ENCODE results near the gene MAG. TPM values are rescaled to one million over a fixed set of nuclear protein-coding genes. Genes with fewer than 3 reads are reported as not detected.

Gene MAG
- total and polyA plus RNA-seq, 9 of the 15 experiments (the other 6 are each of a cell fraction or from before 2014, with no cell fraction given): 0.11 to 10.0 (median 1.6) TPM

GRCh38 chr19:35355791-35356460, 64.0 kb downstream of the MAG start:
- FAIRE-seq (no peak), ATAC-seq (peak; percentile 42; the same call in 1 of the 3 replicates), DNase-seq (ENCODE audit: extremely low read depth in 1 of 4, low spot score in 3 of 4) (peak in 2 of 4 experiments; percentile 22 to 42)
- TF ChIP-seq CTCF (IDR thresholded peaks at IDR 0.05 in 2 of 3, conservative IDR thresholded peaks at IDR 0.05 in 1 of 3; ENCODE audit: insufficient read depth in 2 of 3, low read depth in 1 of 3, low read length in 3 of 3) (peak in 2 of 3 experiments; percentile 29 to 38; a peak in 3 of 6 replicates), ZNF609 (CRISPR knock-in tag; IDR thresholded peaks at IDR 0.05; ENCODE audit: borderline replicate concordance) (no peak)
- intact Hi-C loops (cut with micrococcal nuclease): no loop called here
- no peaks in the 10 kb centered on the region for H3K79me2 ChIP-seq (ENCODE audit: control insufficient read depth, insufficient read depth, low read length)
- peaks cover 5 to 21% of the 10 kb centered on the region in 2 experiments; a peak in 4 of 5 replicates for H3K4me1 ChIP-seq (replicated peaks in 1 of 2; ENCODE audit: control insufficient read depth in 2 of 2, insufficient read depth in 2 of 2, low read length in 2 of 2)
- in situ Hi-C loops (cut with MboI): no loop called here
- peaks cover 0 to 11% of the 10 kb centered on the region in 2 experiments; a peak in 3 of 5 replicates for H3K27me3 ChIP-seq (ENCODE audit: control insufficient read depth in 2 of 2, insufficient read depth in 2 of 2, low read length in 2 of 2)
- no TSS peak for BruUV-seq (replicated peaks)
- ChIA-PET CTCF (ENCODE audit: low intra/inter-chr PET ratio) (no interaction called here), POLR2A (interaction anchor here (0.8 kb wide), 1 partner anchor 19 kb away, joined by 3 read pairs; no protein-coding TSS in a partner anchor)
- H2AFZ ChIP-seq (ENCODE audit: low read depth, low read length): no peak overlapping the region
- no peaks in the 10 kb centered on the region for H3K9me3 ChIP-seq (replicated peaks; ENCODE audit: control insufficient read depth, insufficient read depth, low read depth, low read length)
- H3K4me3 ChIP-seq: no peak overlapping the region
- no peaks in the 10 kb centered on the region for H4K20me1 ChIP-seq (replicated peaks; ENCODE audit: control insufficient read depth, insufficient read depth, low read length)
- no peak overlapping the region for H3K4me2 ChIP-seq (ENCODE audit: insufficient read depth, low read length)
- no peaks in the 10 kb centered on the region for H3K9me1 ChIP-seq (ENCODE audit: control insufficient read depth, insufficient read depth, low read length)
- no peaks in the 10 kb centered on the region for H3K36me3 ChIP-seq (ENCODE audit: control insufficient read depth, insufficient read depth, low read length)
- no peak overlapping the region for H3K27ac ChIP-seq (ENCODE audit: extremely low read depth, low read depth, low read length)
- 4% methylated on average over 4 of the region's 6 CpGs for WGBS (ENCODE audit: insufficient coverage, low coverage, missing lambda C conversion rate)
- H3K9ac ChIP-seq (ENCODE audit: insufficient read depth in 1 of 2, low read depth in 2 of 2, low read length in 2 of 2): 0 out of 4 replicates have a peak overlapping the region, but pooled peaks of 1 of the 2 experiments have one; percentile 28

All from K562 (cell line).